Prostate gland (tissue), 2 donors: ENCODE measurements around the gene MLIP.

ENCODE experiments used
- POLR2AphosphoS5 ChIP-seq: sonication (generic); formaldehyde crosslinking; IDR thresholded peaks from one replicate; pipeline ENCODE4 v1.6.1; 2017; ENCODE audit warnings: antibody characterized with exemption
- TF ChIP-seq, protein P1 (sequence below), 4 experiments: fragments of 200-600 bp in 2 of 4; fragments of 450-650 bp in 2 of 4; sonication (generic) in 2 of 4; IDR thresholded peaks; 1 replicate in 3 of 4; 2 replicates in 1 of 4; pipeline ENCODE4 v1.5.1; 2016 to 2019; ENCODE audit warnings: antibody characterized with exemption in 4 of 4, mild to moderate bottlenecking in 2 of 4, moderate library complexity in 2 of 4

DNA sequence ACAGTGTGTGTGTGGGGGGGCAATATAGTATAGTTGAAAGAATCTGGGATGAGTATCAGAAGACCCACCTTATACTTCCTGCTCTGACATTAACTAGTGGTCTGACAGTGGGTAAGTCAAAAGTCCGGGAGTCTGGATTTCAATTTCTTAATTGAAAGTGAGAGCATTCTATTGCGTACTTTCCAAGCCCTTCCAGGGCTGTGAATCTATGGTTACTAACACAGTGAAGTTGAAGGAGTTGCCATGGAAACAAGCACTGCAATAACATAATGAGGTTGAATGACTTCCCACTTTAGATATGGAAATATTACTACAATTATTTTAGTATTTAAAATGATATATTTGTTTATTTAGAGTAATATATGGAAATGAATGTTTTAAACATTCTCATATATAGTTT is 80.2 kb downstream of the MLIP start:
- TF ChIP-seq, protein P1, sequence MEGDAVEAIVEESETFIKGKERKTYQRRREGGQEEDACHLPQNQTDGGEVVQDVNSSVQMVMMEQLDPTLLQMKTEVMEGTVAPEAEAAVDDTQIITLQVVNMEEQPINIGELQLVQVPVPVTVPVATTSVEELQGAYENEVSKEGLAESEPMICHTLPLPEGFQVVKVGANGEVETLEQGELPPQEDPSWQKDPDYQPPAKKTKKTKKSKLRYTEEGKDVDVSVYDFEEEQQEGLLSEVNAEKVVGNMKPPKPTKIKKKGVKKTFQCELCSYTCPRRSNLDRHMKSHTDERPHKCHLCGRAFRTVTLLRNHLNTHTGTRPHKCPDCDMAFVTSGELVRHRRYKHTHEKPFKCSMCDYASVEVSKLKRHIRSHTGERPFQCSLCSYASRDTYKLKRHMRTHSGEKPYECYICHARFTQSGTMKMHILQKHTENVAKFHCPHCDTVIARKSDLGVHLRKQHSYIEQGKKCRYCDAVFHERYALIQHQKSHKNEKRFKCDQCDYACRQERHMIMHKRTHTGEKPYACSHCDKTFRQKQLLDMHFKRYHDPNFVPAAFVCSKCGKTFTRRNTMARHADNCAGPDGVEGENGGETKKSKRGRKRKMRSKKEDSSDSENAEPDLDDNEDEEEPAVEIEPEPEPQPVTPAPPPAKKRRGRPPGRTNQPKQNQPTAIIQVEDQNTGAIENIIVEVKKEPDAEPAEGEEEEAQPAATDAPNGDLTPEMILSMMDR (IDR thresholded peaks at IDR 0.05) = no peak
- TF ChIP-seq POLR2AphosphoS5 = no peak
